Activated gamma-delta T cell (primary cell): ENCODE measurements around the gene CRACR2A.

Experiments used
- DNase-seq: peaks from one replicate; lab custom pipeline; 2025; lab: John Stamatoyannopoulos, UW

CRACR2A gene

GRCh38 chr12:3565985-3566384, 186.9 kb downstream of the CRACR2A start:
- DNase-seq: no peak
